CD14-positive monocyte (primary cell): ENCODE results near the gene KIAA0232. TPM values are rescaled to one million over a fixed set of nuclear protein-coding genes. Genes with fewer than 3 reads are reported as not detected.

Experiments
- DNase-seq, 3 donors: peaks; one replicate each; pipeline ENCODE4 v3.0.0-alpha.2; 2011 to 2022
- H2AFZ ChIP-seq: 2 replicates; pipeline ENCODE4 v1.6.0; 2012; ENCODE audit warnings: mild to moderate bottlenecking, low read depth, low read length, inconsistent platforms; ENCODE audit not compliant: insufficient read depth, poor library complexity, severe bottlenecking
- H3K27ac ChIP-seq, 2 donors: 1 replicate in 1 of 2; 2 replicates in 1 of 2; pipeline ENCODE4 v1.5.1; 2012 to 2013; ENCODE audit warnings: low read length in 2 of 2, control low read depth in 1 of 2, inconsistent platforms in 1 of 2, low read depth in 1 of 2, mild to moderate bottlenecking in 1 of 2
- H3K27me3 ChIP-seq, 2 donors: one replicate each; pipeline versions ENCODE4 v1.6.0 to v1.6.1; 2011 to 2013; ENCODE audit warnings: low read length in 2 of 2; ENCODE audit not compliant: control insufficient read depth in 2 of 2, insufficient read depth in 2 of 2
- H3K36me3 ChIP-seq, 2 donors: replicated peaks in 1 of 2; 1 replicate in 1 of 2; 2 replicates in 1 of 2; pipeline versions ENCODE4 v1.5.1 to v1.6.1; 2012 to 2013; ENCODE audit warnings: low read length in 2 of 2, control low read depth in 1 of 2, inconsistent platforms in 1 of 2, mild to moderate bottlenecking in 1 of 2; ENCODE audit not compliant: insufficient read depth in 2 of 2, control insufficient read depth in 1 of 2
- H3K4me1 ChIP-seq, 2 donors: 1 replicate in 1 of 2; 2 replicates in 1 of 2; pipeline versions ENCODE4 v1.5.1 to v1.6.1; 2012 to 2013; ENCODE audit warnings: low read length in 2 of 2, control low read depth in 1 of 2, inconsistent platforms in 1 of 2, mild to moderate bottlenecking in 1 of 2, moderate library complexity in 1 of 2; ENCODE audit not compliant: insufficient read depth in 2 of 2, control insufficient read depth in 1 of 2
- H3K4me2 ChIP-seq: replicated peaks from 2 replicates; pipeline ENCODE3; 2012; ENCODE audit warnings: low read length, moderate library complexity, mild to moderate bottlenecking; ENCODE audit not compliant: poor library complexity, severe bottlenecking; ENCODE audit errors: extremely low read depth
- H3K4me3 ChIP-seq, 3 experiments: fragments of 200-600 bp in 1 of 3; sonication (generic) in 1 of 3; replicated peaks in 1 of 3; 1 replicate in 2 of 3; 2 replicates in 1 of 3; pipeline ENCODE4 v1.5.1; 2011 to 2013; ENCODE audit warnings: low read length in 3 of 3, mild to moderate bottlenecking in 3 of 3, control low read depth in 2 of 3, low read depth in 2 of 3, inconsistent platforms in 1 of 3, moderate library complexity in 1 of 3
- H3K79me2 ChIP-seq: 2 replicates; pipeline ENCODE4 v1.6.0; 2012; ENCODE audit warnings: mild to moderate bottlenecking, control low read depth, inconsistent platforms, low read length, moderate library complexity; ENCODE audit not compliant: insufficient read depth
- H3K9ac ChIP-seq: 2 replicates; pipeline ENCODE4 v1.6.0; 2017; ENCODE audit warnings: low read length, mild to moderate bottlenecking; ENCODE audit not compliant: insufficient read depth, poor library complexity, severe bottlenecking
- H3K9me3 ChIP-seq, 2 donors: replicated peaks in 1 of 2; 1 replicate in 1 of 2; 2 replicates in 1 of 2; pipeline versions ENCODE4 v1.5.1 to v1.6.1; 2012 to 2013; ENCODE audit warnings: low read length in 2 of 2, control low read depth in 1 of 2; ENCODE audit not compliant: control insufficient read depth in 1 of 2, insufficient read depth in 1 of 2
- H4K20me1 ChIP-seq: 2 replicates; pipeline ENCODE4 v1.6.0; 2012; ENCODE audit warnings: mild to moderate bottlenecking, low read length, control low read depth, moderate library complexity; ENCODE audit not compliant: insufficient read depth
- H3K27ac Mint-ChIP-seq, 7 donors: one replicate each; pipeline ENCODE4 v1.8.0; 2020; ENCODE audit warnings: mild to moderate bottlenecking in 7 of 7, mixed read lengths in 7 of 7, moderate library complexity in 6 of 7, inconsistent platforms in 2 of 7
- H3K27me3 Mint-ChIP-seq, 3 donors: one replicate each; pipeline ENCODE4 v1.8.0; 2021 to 2022; ENCODE audit warnings: low read depth in 3 of 3, mild to moderate bottlenecking in 3 of 3, mixed read lengths in 3 of 3, moderate library complexity in 3 of 3, inconsistent platforms in 1 of 3
- H3K36me3 Mint-ChIP-seq, 2 donors: one replicate each; pipeline ENCODE4 v1.8.0; 2020; ENCODE audit warnings: mixed read lengths in 2 of 2, inconsistent platforms in 1 of 2, mild to moderate bottlenecking in 1 of 2
- H3K4me1 Mint-ChIP-seq: one replicate; pipeline ENCODE4 v1.8.0; 2020; ENCODE audit warnings: mild to moderate bottlenecking, mixed read lengths
- H3K4me3 Mint-ChIP-seq, 2 donors: one replicate each; pipeline ENCODE4 v1.8.0; 2020; ENCODE audit warnings: mild to moderate bottlenecking in 2 of 2, mixed read lengths in 2 of 2, moderate library complexity in 1 of 2
- H3K9me3 Mint-ChIP-seq, 7 donors: one replicate each; pipeline ENCODE4 v1.8.0; 2020 to 2022; ENCODE audit warnings: mixed read lengths in 7 of 7, mild to moderate bottlenecking in 6 of 7, moderate library complexity in 6 of 7, inconsistent platforms in 2 of 7
- CTCF ChIP-seq: fragments of 200-600 bp; IDR thresholded peaks from one replicate; pipeline ENCODE4 v1.8.0; 2022; ENCODE audit warnings: antibody characterized with exemption, mild to moderate bottlenecking
- WGBS: methylation state at CpG from one replicate; pipeline ENCODE4 v1.1.5; 2013; ENCODE audit warnings: missing lambda C conversion rate; ENCODE audit not compliant: insufficient coverage; 5-methylcytosine and 5-hydroxymethylcytosine counted together
- intact Hi-C, 2 donors: fragments of 100-400 bp; cut with micrococcal nuclease; formaldehyde crosslinking; loops; one replicate each; pipeline versions ENCODE4 v1.15.0 to v1.15.1; 2023
- polyA plus RNA-seq, 3 donors: library from polyadenylated mRNA; depleted of rRNA in 1 of 3; unstranded in 2 of 3; stranded (reverse) in 1 of 3; fragments of 300-500 nt in 2 of 3; fragments of >200 nt in 1 of 3; fragmentation: Illumina TruSeq in 2 of 3; gene quantifications; 1 replicate in 2 of 3; 2 replicates in 1 of 3; pipeline ENCODE4 v1.2.3, GENCODE V29; 2012 to 2021

The KIAA0232 gene
- polyA plus RNA-seq, 3 donors = 12.3 to 27.3 (median 20.6) TPM

DNA sequence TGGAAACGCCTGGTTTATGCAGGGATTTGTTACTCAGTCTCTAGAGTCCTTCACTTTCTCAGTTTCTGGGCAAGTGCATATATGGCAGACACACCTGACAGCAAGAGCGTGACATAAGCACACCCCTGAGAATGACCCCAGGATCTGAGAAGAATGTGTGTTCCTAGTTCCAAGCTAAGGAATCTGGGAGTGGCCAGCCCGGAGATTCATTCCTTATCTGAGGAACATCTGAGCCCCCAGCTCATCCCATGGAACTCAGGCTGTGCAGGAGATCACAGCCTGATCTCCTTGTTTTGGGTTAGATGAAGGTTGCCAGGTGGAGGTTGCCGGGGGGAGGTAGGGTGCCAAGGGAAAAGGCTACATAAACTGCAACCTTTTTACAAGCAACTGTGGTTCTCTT is 23.8 kb upstream of the KIAA0232 start:
- Histone ChIP-seq H2AFZ (no peak overlapping the region), H3K4me3 (no peak overlapping the region), H3K27me3 (no peaks in the 10 kb centered on the region), H3K9ac (no peak overlapping the region), H3K36me3 (no peaks in the 10 kb centered on the region), H3K4me1 (peaks cover 0 to 3% of the 10 kb centered on the region in 2 donors), H3K79me2 (no peaks in the 10 kb centered on the region), H4K20me1 (no peaks in the 10 kb centered on the region), H3K4me2 (no peak overlapping the region), H3K27ac (no peak overlapping the region), H3K9me3 (no peaks in the 10 kb centered on the region)
- Mint-ChIP-seq H3K36me3 (no peaks in the 10 kb centered on the region), H3K4me1 (peaks cover 2% of the 10 kb centered on the region), H3K27me3 (peaks cover 2 to 24% (median 4%) of the 10 kb centered on the region in 3 donors), H3K27ac (no peak overlapping the region), H3K4me3 (no peak overlapping the region), H3K9me3 (no peaks in the 10 kb centered on the region)
- no peak for TF ChIP-seq CTCF
- WGBS = 94% methylated on average over 2 of the region's 4 CpGs
- no peak for DNase-seq
- intact Hi-C loops = no loop called here

GRCh38 chr4:6760865-6761264 is 21.7 kb upstream of the KIAA0232 start:
- peaks cover 2% of the 10 kb centered on the region for H3K4me1 Mint-ChIP-seq
- H3K27me3 Mint-ChIP-seq = peaks cover 5 to 27% (median 5%) of the 10 kb centered on the region in 3 donors
- no peak overlapping the region for H3K4me3 ChIP-seq
- no peaks in the 10 kb centered on the region for H3K36me3 Mint-ChIP-seq
- H3K27ac ChIP-seq = no peak overlapping the region
- no peak overlapping the region for H3K9ac ChIP-seq
- H3K79me2 ChIP-seq = no peaks in the 10 kb centered on the region
- 97% methylated on average over 5 of the region's 9 CpGs for WGBS
- DNase-seq = no peak
- H2AFZ ChIP-seq = no peak overlapping the region
- intact Hi-C loops = no loop called here
- no peaks in the 10 kb centered on the region for H3K9me3 ChIP-seq
- H3K9me3 Mint-ChIP-seq = no peaks in the 10 kb centered on the region
- H4K20me1 ChIP-seq = no peaks in the 10 kb centered on the region
- peaks cover 0 to 3% of the 10 kb centered on the region in 2 donors for H3K4me1 ChIP-seq
- H3K27ac Mint-ChIP-seq = peak overlapping the region in 1 of 7 donors; percentile 22
- H3K4me3 Mint-ChIP-seq = no peak overlapping the region
- H3K36me3 ChIP-seq = no peaks in the 10 kb centered on the region
- no peaks in the 10 kb centered on the region for H3K27me3 ChIP-seq
- no peak for TF ChIP-seq CTCF
- no peak overlapping the region for H3K4me2 ChIP-seq
